Tibial nerve (tissue), 4 donors: ENCODE results near the gene SMARCA5. TPM values are rescaled to one million over a fixed set of nuclear protein-coding genes. Genes with fewer than 3 reads are reported as not detected.

Source experiments
- DNase-seq, 2 donors: peaks; one replicate each; pipeline ENCODE4 v3.0.0-alpha.2; 2019; ENCODE audit warnings: low spot score in 2 of 2
- H3K27ac ChIP-seq, 4 donors: fragments of 200-600 bp; sonication (generic) in 3 of 4; one replicate each; pipeline ENCODE4 v1.5.1; 2017 to 2019; ENCODE audit warnings: mild to moderate bottlenecking in 1 of 4
- H3K27me3 ChIP-seq, 2 donors: fragments of 200-600 bp; sonication (generic) in 1 of 2; one replicate each; pipeline versions ENCODE4 v1.5.1 to v1.6.0; 2017 to 2019
- H3K36me3 ChIP-seq, 3 donors: fragments of 200-600 bp; sonication (generic); one replicate each; pipeline ENCODE4 v1.5.1; 2018 to 2019
- H3K4me1 ChIP-seq, 4 donors: fragments of 200-600 bp; sonication (generic) in 3 of 4; one replicate each; pipeline ENCODE4 v1.5.1; 2017 to 2019
- H3K4me3 ChIP-seq, 4 donors: fragments of 200-600 bp; sonication (generic) in 3 of 4; one replicate each; pipeline ENCODE4 v1.5.1; 2017 to 2019; ENCODE audit warnings: mild to moderate bottlenecking in 1 of 4, moderate library complexity in 1 of 4
- H3K9me3 ChIP-seq, 4 donors: fragments of 200-600 bp; sonication (generic) in 3 of 4; one replicate each; pipeline ENCODE4 v1.5.1; 2017 to 2019
- EP300 ChIP-seq, 2 donors: sonication (generic); formaldehyde crosslinking; IDR thresholded peaks; one replicate each; pipeline ENCODE4 v1.6.1; 2017; ENCODE audit warnings: antibody characterized with exemption in 2 of 2, mild to moderate bottlenecking in 1 of 2
- POLR2A ChIP-seq, 2 donors: fragments of 450-650 bp; IDR thresholded peaks; one replicate each; pipeline ENCODE4 v1.6.1; 2017; ENCODE audit warnings: antibody characterized with exemption in 2 of 2, mild to moderate bottlenecking in 2 of 2, moderate library complexity in 2 of 2
- WGBS, 2 donors: methylation state at CpG; one replicate each; pipeline ENCODE4 v1.1.5; 2018; 5-methylcytosine and 5-hydroxymethylcytosine counted together
- total RNA-seq, 4 donors: library from RNA; depleted of rRNA; stranded (reverse); fragments of >200 nt; gene quantifications; one replicate each; pipeline ENCODE4 v1.1.0, GENCODE V29; 2016
- TF ChIP-seq, protein P1 (sequence below), 5 experiments: fragments of 200-600 bp in 3 of 5; fragments of 450-650 bp in 2 of 5; sonication (generic) in 3 of 5; IDR thresholded peaks; one replicate each; pipeline ENCODE4 v1.5.1; 2016 to 2019; ENCODE audit warnings: antibody characterized with exemption in 5 of 5, mild to moderate bottlenecking in 3 of 5, moderate library complexity in 2 of 5

The SMARCA5 gene
- 10 to 100 TPM; 31.8 to 43.1 (median 35.0) TPM for total RNA-seq

DNA sequence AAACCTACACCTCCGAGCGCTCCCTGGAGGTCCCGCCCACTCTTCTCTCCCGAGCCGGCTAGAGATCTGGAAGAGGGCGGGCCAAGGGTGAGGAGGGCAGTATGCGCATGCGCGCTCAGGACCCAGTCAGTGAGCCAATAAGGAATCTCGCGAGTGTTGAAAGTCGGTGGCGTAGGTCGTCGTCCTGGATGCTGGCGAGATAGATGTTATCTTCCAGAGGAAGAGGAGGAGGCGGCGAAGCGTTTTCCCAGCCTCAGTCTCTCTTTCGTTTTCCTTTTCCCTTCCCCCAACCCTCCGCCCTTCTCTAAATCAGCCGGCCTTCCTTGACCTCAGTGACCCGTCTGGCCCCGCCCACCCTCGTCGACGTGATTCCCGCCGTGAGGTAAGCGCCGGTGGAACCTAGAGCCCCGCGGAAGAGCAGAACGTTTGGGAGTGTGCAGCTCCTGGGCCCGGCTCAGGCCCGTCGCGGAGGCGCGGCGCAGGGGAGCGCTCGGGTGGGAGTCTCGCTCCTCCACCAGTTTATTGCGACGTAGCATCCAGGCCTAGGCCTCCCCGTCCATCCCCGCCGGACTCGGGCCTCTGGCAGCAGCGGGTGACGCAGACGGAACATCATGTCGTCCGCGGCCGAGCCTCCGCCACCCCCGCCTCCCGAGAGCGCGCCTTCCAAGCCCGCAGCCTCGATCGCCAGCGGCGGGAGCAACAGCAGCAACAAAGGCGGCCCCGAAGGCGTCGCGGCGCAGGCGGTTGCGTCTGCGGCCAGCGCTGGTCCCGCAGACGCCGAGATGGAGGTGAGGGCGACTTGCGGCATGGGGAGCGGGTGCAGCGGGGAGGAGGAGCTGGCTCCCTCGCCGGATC, at the start of gene SMARCA5:
TSS of gene SMARCA5 (plus strand) at position 389 of the 855 bp plus-strand sequence. CDS start at position 612, 223 bp downstream.
- peak; percentile 90 to 93 for DNase-seq
- Histone ChIP-seq H3K9me3 (no peaks in the 10 kb centered on the region), H3K36me3 (peaks cover 0 to 11% (median 0%) of the 10 kb centered on the region in 3 donors), H3K4me1 (peaks cover 3 to 38% (median 26%) of the 10 kb centered on the region in 4 donors), H3K27ac (peak within 1 kb of the TSS; percentile 88 to 100 (median 98)), H3K4me3 (peak within 1 kb of the TSS; percentile 74 to 95 (median 90)), H3K27me3 (no peaks in the 10 kb centered on the region)
- 0 to 1% methylated on average over 50 to 85 of the region's 86 CpGs for WGBS, 2 donors
- TF ChIP-seq, protein P1, sequence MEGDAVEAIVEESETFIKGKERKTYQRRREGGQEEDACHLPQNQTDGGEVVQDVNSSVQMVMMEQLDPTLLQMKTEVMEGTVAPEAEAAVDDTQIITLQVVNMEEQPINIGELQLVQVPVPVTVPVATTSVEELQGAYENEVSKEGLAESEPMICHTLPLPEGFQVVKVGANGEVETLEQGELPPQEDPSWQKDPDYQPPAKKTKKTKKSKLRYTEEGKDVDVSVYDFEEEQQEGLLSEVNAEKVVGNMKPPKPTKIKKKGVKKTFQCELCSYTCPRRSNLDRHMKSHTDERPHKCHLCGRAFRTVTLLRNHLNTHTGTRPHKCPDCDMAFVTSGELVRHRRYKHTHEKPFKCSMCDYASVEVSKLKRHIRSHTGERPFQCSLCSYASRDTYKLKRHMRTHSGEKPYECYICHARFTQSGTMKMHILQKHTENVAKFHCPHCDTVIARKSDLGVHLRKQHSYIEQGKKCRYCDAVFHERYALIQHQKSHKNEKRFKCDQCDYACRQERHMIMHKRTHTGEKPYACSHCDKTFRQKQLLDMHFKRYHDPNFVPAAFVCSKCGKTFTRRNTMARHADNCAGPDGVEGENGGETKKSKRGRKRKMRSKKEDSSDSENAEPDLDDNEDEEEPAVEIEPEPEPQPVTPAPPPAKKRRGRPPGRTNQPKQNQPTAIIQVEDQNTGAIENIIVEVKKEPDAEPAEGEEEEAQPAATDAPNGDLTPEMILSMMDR (IDR thresholded peaks at IDR 0.05): no peak
- TF ChIP-seq POLR2A (IDR thresholded peaks at IDR 0.05) (peak; percentile 54 to 90), EP300 (IDR thresholded peaks at IDR 0.05) (peak; percentile 37 to 97)

- Histone ChIP-seq H3K9me3 (no peaks in the 10 kb centered on the region), H3K4me1 (peaks cover 0 to 9% (median 0%) of the 10 kb centered on the region in 4 donors), H3K27ac (peak overlapping the region in 2 of 4 donors; percentile 38 to 49), H3K27me3 (no peaks in the 10 kb centered on the region), H3K36me3 (peaks cover 0 to 54% (median 0%) of the 10 kb centered on the region in 3 donors), H3K4me3 (no peak overlapping the region)
- no peak for DNase-seq
- 46 to 57% methylated on average over 1 of the region's 1 CpG for WGBS, 2 donors
- TF ChIP-seq POLR2A (IDR thresholded peaks at IDR 0.05) (no peak), EP300 (IDR thresholded peaks at IDR 0.05) (no peak)
- TF ChIP-seq, protein P1 (IDR thresholded peaks at IDR 0.05): no peak
These were observed 40.0 kb upstream of the SMARCA5 start for GRCh38 chr4:143473334-143474126.

DNA sequence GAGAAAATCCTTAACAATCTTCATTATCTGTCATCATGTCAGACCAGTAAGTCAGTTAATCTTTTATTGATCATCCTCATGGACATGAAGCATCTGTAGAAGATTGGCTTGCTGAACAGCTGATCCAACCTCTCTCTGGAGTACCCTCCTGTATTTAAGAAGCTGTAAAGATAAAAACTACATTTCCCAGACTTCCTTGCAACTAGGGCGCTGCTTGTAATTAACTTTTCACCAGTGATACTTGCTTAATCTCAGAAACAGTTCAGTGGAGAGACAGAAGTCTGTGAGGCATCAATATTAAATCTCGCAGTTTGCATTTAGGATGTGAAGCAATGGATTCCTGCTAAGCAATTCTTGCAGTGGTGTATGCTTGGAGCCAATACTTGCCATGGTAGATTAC, 36.0 kb upstream of the SMARCA5 start:
- Histone ChIP-seq H3K4me3 (no peak overlapping the region), H3K27me3 (no peaks in the 10 kb centered on the region), H3K4me1 (peaks cover 0 to 37% (median 0%) of the 10 kb centered on the region in 4 donors), H3K27ac (no peak overlapping the region), H3K36me3 (peaks cover 0 to 33% (median 0%) of the 10 kb centered on the region in 3 donors), H3K9me3 (no peaks in the 10 kb centered on the region)
- TF ChIP-seq EP300 (IDR thresholded peaks at IDR 0.05) (no peak), POLR2A (IDR thresholded peaks at IDR 0.05) (no peak)
- TF ChIP-seq, protein P1 (IDR thresholded peaks at IDR 0.05): no peak
- 83 to 93% methylated on average over 2 of the region's 2 CpGs for WGBS, 2 donors
- no peak for DNase-seq

- H3K27ac ChIP-seq: peak overlapping the region in 2 of 4 donors; percentile 51 to 63
- 39 to 51% methylated on average over 3 of the region's 3 CpGs for WGBS, 2 donors
These were observed 32.1 kb upstream of the SMARCA5 start for GRCh38 chr4:143481361-143481760.

More at GRCh38 chr4:143481361-143481760, 32.1 kb upstream of the SMARCA5 start:
- Histone ChIP-seq H3K36me3 (peaks cover 0 to 6% (median 0%) of the 10 kb centered on the region in 3 donors), H3K27me3 (no peaks in the 10 kb centered on the region), H3K4me3 (no peak overlapping the region), H3K4me1 (peaks cover 0 to 46% (median 0%) of the 10 kb centered on the region in 4 donors), H3K9me3 (no peaks in the 10 kb centered on the region)
- no peak for TF ChIP-seq POLR2A (IDR thresholded peaks at IDR 0.05)
- TF ChIP-seq, protein P1 (IDR thresholded peaks at IDR 0.05): no peak
- no peak for TF ChIP-seq EP300 (IDR thresholded peaks at IDR 0.05)
- no peak for DNase-seq
